Keratinocyte (primary cell): ENCODE data around the gene CLINT1. TPM values are rescaled to one million over a fixed set of nuclear protein-coding genes. Genes with fewer than 3 reads are reported as not detected.

Experiments
- DNase-seq: peaks from one replicate; pipeline ENCODE4 v3.0.0-alpha.2; 2011; ENCODE audit warnings: low read depth, missing footprints, low spot score
- FAIRE-seq: peaks from 2 replicates; lab custom pipeline; 2011; peaks lifted over from hg19 to GRCh38; lab: Jason Lieb, UNC
- H2AFZ ChIP-seq: 2 replicates; pipeline ENCODE4 v1.6.0; 2012; ENCODE audit warnings: low read length, control low read depth, inconsistent platforms; ENCODE audit not compliant: control insufficient read depth
- H3K27ac ChIP-seq: 2 replicates; pipeline ENCODE4 v1.5.1; 2011; ENCODE audit warnings: low read length; ENCODE audit not compliant: control insufficient read depth, insufficient read depth
- H3K27me3 ChIP-seq: 3 replicates; pipeline ENCODE4 v1.6.0; 2011; ENCODE audit warnings: low read length; ENCODE audit not compliant: control insufficient read depth, insufficient read depth; ENCODE audit errors: extremely low read depth
- H3K36me3 ChIP-seq, 2 experiments: 2 replicates in 1 of 2; 3 replicates in 1 of 2; pipeline ENCODE4 v1.5.1; 2011; ENCODE audit warnings: low read length in 2 of 2, mild to moderate bottlenecking in 1 of 2; ENCODE audit not compliant: control insufficient read depth in 2 of 2, insufficient read depth in 2 of 2; ENCODE audit errors: extremely low read depth in 1 of 2
- H3K4me1 ChIP-seq: 3 replicates; pipeline ENCODE4 v1.5.1; 2011; ENCODE audit warnings: low read length; ENCODE audit not compliant: control insufficient read depth, insufficient read depth; ENCODE audit errors: extremely low read depth
- H3K4me2 ChIP-seq: 3 replicates; pipeline ENCODE4 v1.6.0; 2011; ENCODE audit warnings: low read depth, low read length; ENCODE audit not compliant: control insufficient read depth, insufficient read depth; ENCODE audit errors: extremely low read depth
- H3K4me3 ChIP-seq, 3 experiments: fragments of 200-600 bp in 1 of 3; sonication (generic) in 1 of 3; 2 replicates in 2 of 3; 3 replicates in 1 of 3; pipeline ENCODE4 v1.5.1; 2011 to 2016; ENCODE audit warnings: low read length in 3 of 3, mild to moderate bottlenecking in 3 of 3, control low read depth in 2 of 3, inconsistent platforms in 1 of 3, low read depth in 1 of 3, mixed read lengths in 1 of 3, mixed run types in 1 of 3, moderate library complexity in 1 of 3; ENCODE audit not compliant: control insufficient read depth in 2 of 3, insufficient read depth in 2 of 3; ENCODE audit errors: extremely low read depth in 1 of 3
- H3K79me2 ChIP-seq: 2 replicates; pipeline ENCODE4 v1.6.0; 2012; ENCODE audit warnings: low read length; ENCODE audit not compliant: control insufficient read depth, insufficient read depth
- H3K9ac ChIP-seq: 3 replicates; pipeline ENCODE4 v1.6.0; 2011; ENCODE audit warnings: low read length; ENCODE audit not compliant: control insufficient read depth, insufficient read depth; ENCODE audit errors: extremely low read depth
- H3K9me1 ChIP-seq: 3 replicates; pipeline ENCODE4 v1.6.0; 2011; ENCODE audit warnings: low read length; ENCODE audit not compliant: control insufficient read depth, insufficient read depth; ENCODE audit errors: extremely low read depth
- H3K9me3 ChIP-seq: 2 replicates; pipeline ENCODE4 v1.5.1; 2012; ENCODE audit warnings: low read depth, low read length; ENCODE audit not compliant: control insufficient read depth
- H4K20me1 ChIP-seq: 3 replicates; pipeline ENCODE4 v1.6.0; 2011; ENCODE audit warnings: low read length; ENCODE audit not compliant: control insufficient read depth, insufficient read depth; ENCODE audit errors: extremely low read depth
- EZH2 ChIP-seq: IDR thresholded peaks from one replicate; pipeline ENCODE4 v1.6.1; 2012; ENCODE audit warnings: inconsistent platforms, mild to moderate bottlenecking, low read length, moderate library complexity
- dilution Hi-C: fragments of 300-500 bp; cut with MboI; formaldehyde crosslinking; loops from one replicate; pipeline ENCODE4 v1.7.0; 2020; ENCODE audit warnings: low sequenced_read_pairs; ENCODE audit not compliant: extremely low pct_ligation_motif_present
- polyA plus RNA-seq, 5 experiments: library from polyadenylated mRNA; depleted of rRNA in 3 of 5; stranded (reverse) in 3 of 5; stranded (forward) in 1 of 5; unstranded in 1 of 5; fragments of >200 nt; gene quantifications; 1 replicate in 1 of 5; 2 replicates in 3 of 5; 3 replicates in 1 of 5; pipeline versions ENCODE4 v1.2.1 to v1.2.3, GENCODE V29; 2011 to 2012; ENCODE audit warnings: missing spikeins in 2 of 5, low read depth in 1 of 5, low replicate concordance in 1 of 5
- TF ChIP-seq, protein P1 (sequence below), 3 experiments: IDR thresholded peaks in 1 of 3; conservative IDR thresholded peaks in 1 of 3; optimal IDR thresholded peaks in 1 of 3; 2 replicates in 2 of 3; 3 replicates in 1 of 3; pipeline versions ENCODE3 to v1.5.1; 2011; ENCODE audit warnings: low read length in 3 of 3, mild to moderate bottlenecking in 3 of 3, moderate library complexity in 2 of 3, control low read depth in 1 of 3, inconsistent platforms in 1 of 3; ENCODE audit not compliant: insufficient read depth in 2 of 3; ENCODE audit errors: extremely low read depth in 1 of 3

The CLINT1 gene
- polyA plus RNA-seq, 1 donor (not counting 4 experiments of a cell fraction or from before 2014, with no cell fraction given) = 112 TPM

GRCh38 chr5:157816682-157817386 is 42.1 kb downstream of the CLINT1 start:
- no peak overlapping the region for H2AFZ ChIP-seq
- FAIRE-seq (no peak), DNase-seq (no peak)
- H3K4me2 ChIP-seq = no peak overlapping the region
- H3K27me3 ChIP-seq = no peaks in the 10 kb centered on the region
- no peaks in the 10 kb centered on the region for H3K9me3 ChIP-seq
- no peak overlapping the region for H3K4me3 ChIP-seq
- no peak overlapping the region for H3K9ac ChIP-seq
- peaks cover 3% of the 10 kb centered on the region for H4K20me1 ChIP-seq
- H3K36me3 ChIP-seq = peaks cover 4 to 11% of the 10 kb centered on the region in 2 experiments
- dilution Hi-C loops = no loop called here
- no peaks in the 10 kb centered on the region for H3K4me1 ChIP-seq
- H3K9me1 ChIP-seq = no peaks in the 10 kb centered on the region
- TF ChIP-seq, protein P1, sequence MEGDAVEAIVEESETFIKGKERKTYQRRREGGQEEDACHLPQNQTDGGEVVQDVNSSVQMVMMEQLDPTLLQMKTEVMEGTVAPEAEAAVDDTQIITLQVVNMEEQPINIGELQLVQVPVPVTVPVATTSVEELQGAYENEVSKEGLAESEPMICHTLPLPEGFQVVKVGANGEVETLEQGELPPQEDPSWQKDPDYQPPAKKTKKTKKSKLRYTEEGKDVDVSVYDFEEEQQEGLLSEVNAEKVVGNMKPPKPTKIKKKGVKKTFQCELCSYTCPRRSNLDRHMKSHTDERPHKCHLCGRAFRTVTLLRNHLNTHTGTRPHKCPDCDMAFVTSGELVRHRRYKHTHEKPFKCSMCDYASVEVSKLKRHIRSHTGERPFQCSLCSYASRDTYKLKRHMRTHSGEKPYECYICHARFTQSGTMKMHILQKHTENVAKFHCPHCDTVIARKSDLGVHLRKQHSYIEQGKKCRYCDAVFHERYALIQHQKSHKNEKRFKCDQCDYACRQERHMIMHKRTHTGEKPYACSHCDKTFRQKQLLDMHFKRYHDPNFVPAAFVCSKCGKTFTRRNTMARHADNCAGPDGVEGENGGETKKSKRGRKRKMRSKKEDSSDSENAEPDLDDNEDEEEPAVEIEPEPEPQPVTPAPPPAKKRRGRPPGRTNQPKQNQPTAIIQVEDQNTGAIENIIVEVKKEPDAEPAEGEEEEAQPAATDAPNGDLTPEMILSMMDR (optimal IDR thresholded peaks at IDR 0.05 in 1 of 3, IDR thresholded peaks at IDR 0.05 in 1 of 3, conservative IDR thresholded peaks at IDR 0.05 in 1 of 3; ENCODE audit: extremely low read depth in 1 of 3, insufficient read depth in 2 of 3, low read length in 3 of 3) = peak in 1 of 3 experiments; percentile 18
- TF ChIP-seq EZH2 = no peak
- peaks cover 33% of the 10 kb centered on the region for H3K79me2 ChIP-seq
- H3K27ac ChIP-seq = no peak overlapping the region

DNA sequence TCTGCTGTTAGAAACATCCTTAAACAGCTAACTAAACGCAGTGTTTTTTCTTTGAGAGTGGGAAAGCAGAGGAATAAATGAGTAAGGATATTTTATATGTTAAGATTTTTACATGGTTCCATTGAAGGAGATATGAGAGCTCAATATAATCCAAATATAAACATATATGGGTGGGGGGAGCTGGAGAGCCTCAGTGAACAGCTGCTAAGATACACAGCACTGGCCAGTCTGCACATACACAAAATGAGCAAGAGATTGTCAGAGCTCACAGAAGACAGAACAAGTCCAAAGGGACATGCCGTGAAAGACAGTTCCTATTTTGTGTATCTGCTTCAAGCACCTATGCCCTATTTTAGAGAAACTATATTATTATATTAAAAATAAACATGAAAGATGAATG is 46.9 kb downstream of the CLINT1 start:
- Histone ChIP-seq H3K9ac (no peak overlapping the region), H3K4me2 (no peak overlapping the region), H3K4me3 (no peak overlapping the region), H3K27ac (no peak overlapping the region), H3K27me3 (no peaks in the 10 kb centered on the region), H3K9me1 (no peaks in the 10 kb centered on the region), H2AFZ (no peak overlapping the region), H3K79me2 (no peaks in the 10 kb centered on the region), H3K9me3 (no peaks in the 10 kb centered on the region), H3K4me1 (no peaks in the 10 kb centered on the region), H4K20me1 (no peaks in the 10 kb centered on the region), H3K36me3 (peaks cover 8 to 15% of the 10 kb centered on the region in 2 experiments)
- DNase-seq = no peak
- TF ChIP-seq, protein P1 (optimal IDR thresholded peaks at IDR 0.05 in 1 of 3, IDR thresholded peaks at IDR 0.05 in 1 of 3, conservative IDR thresholded peaks at IDR 0.05 in 1 of 3; ENCODE audit: extremely low read depth in 1 of 3, insufficient read depth in 2 of 3, low read length in 3 of 3) = no peak
- no peak for TF ChIP-seq EZH2
- dilution Hi-C loops = no loop called here
- FAIRE-seq = no peak
